OCI-LY3 (cell line): ENCODE measurements around the gene CRYBA2.

Source experiments
- CTCF ChIP-seq: fragments of 200-600, 300-600 bp; sonication (generic); IDR thresholded peaks from 2 replicates; pipeline ENCODE4 v1.5.1; 2014; ENCODE audit warnings: antibody characterized with exemption, low read length, low read depth
- EZH2phosphoT487 ChIP-seq: fragments of 200-600 bp; shearing (Covaris generic); IDR thresholded peaks from 2 replicates; pipeline ENCODE4 v1.6.1; 2018; ENCODE audit warnings: antibody characterized with exemption, mixed run types, low read depth

GRCh38 chr2:218980735-218981389 lies 12.4 kb downstream of the CRYBA2 start:
- no peak for TF ChIP-seq CTCF
- TF ChIP-seq EZH2phosphoT487, result no peak
